ENCODE measurements around the gene WSB1.

The WSB1 gene

DNA sequence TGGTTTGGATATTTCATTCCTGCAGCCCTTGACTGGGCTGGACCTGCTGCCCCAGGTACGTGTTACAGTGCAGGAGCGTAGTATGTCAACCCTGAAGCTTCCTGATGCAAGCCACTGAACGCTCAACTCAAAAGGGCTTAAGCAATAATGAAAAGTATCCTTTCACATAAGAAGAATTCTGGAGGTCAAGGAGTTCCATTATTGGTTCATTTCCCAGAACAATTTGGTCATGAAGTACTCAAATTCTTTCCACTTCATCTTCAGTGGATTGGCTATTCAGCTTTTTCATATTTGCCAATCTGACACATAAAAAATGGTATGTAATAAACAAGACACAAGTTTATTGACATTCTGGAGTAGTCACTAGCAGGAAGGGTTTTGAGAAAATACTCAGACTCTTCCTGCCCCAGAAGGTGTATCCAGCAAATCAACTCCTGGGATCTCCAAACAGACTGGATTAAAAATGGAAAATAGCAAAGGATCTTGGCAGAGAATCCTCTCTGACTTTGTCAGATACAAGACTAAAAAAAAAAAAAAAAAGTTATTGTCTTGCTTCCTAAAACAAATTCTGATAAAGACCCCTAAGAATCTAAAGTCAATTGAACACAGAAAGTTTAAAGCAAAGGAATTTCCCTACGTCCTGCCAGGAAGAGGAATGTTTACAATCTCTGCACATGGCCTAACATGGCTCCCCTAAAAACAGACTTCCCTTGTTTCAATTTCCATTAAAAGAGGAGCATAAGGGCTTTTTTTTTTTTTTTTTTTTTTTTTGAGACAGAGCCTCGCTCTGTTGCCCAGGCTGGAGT lies 37.5 kb upstream of the WSB1 start:
- H3K27ac ChIP-seq (ENCODE audit: insufficient read depth, low read length, poor library complexity, severe bottlenecking), result no peak overlapping the region
- DNase-seq, result no peak
- H3K9me3 ChIP-seq (ENCODE audit: control insufficient read depth, low read length), result no peaks in the 10 kb centered on the region
- no peaks in the 10 kb centered on the region for H3K4me1 ChIP-seq (ENCODE audit: control insufficient read depth, insufficient read depth, low read length, poor library complexity, severe bottlenecking)
- no peaks in the 10 kb centered on the region for H3K36me3 ChIP-seq (ENCODE audit: control insufficient read depth, insufficient read depth, low read length)
- H3K4me3 ChIP-seq (ENCODE audit: insufficient read depth, low read depth, low read length, poor library complexity, severe bottlenecking), result no peak overlapping the region
- H3K27me3 ChIP-seq (replicated peaks; ENCODE audit: control insufficient read depth, insufficient read depth, low read length, poor library complexity, severe bottlenecking), result no peaks in the 10 kb centered on the region

DNA sequence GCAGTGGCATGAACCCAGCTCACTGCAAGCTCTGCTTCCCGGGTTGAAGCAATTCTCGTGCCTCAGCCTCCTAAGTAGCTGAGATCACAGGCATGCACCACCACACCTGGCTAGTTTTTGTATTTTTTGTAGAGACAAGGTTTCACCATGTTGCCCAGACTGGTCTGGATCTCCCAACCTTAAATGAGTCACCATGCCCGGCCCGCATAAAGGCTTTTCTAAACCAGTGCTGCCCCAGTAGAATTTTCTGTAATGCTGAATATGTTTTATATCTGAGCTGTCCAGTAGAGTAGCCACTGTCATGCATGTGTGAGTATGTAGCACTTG lies 36.9 kb upstream of the WSB1 start:
- no peaks in the 10 kb centered on the region for H3K4me1 ChIP-seq (ENCODE audit: control insufficient read depth, insufficient read depth, low read length, poor library complexity, severe bottlenecking)
- no peaks in the 10 kb centered on the region for H3K9me3 ChIP-seq (ENCODE audit: control insufficient read depth, low read length)
- no peak for DNase-seq
- H3K36me3 ChIP-seq (ENCODE audit: control insufficient read depth, insufficient read depth, low read length), result no peaks in the 10 kb centered on the region
- H3K27ac ChIP-seq (ENCODE audit: insufficient read depth, low read length, poor library complexity, severe bottlenecking), result no peak overlapping the region
- no peaks in the 10 kb centered on the region for H3K27me3 ChIP-seq (replicated peaks; ENCODE audit: control insufficient read depth, insufficient read depth, low read length, poor library complexity, severe bottlenecking)
- H3K4me3 ChIP-seq (ENCODE audit: insufficient read depth, low read depth, low read length, poor library complexity, severe bottlenecking), result no peak overlapping the region

DNA sequence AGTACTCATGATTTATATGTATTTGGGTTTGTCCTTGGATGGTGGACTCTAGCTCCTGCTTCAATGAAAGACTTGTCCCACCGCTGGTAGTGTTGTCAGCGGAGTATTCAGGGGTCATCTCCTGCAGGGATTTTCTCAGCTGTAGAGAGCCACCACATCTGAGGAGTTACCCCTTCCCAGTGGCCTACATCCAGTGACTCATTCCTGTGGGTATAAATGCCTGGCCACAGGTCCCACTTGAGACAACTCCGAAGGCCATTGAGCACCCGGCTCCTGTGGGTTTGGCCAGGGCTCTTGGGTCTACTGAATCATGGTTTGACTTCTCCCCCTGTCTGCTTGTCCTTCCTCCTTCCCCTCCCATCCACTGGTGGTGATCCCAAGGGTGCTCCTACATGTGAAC lies 34.6 kb upstream of the WSB1 start:
- Histone ChIP-seq H3K27ac (ENCODE audit: insufficient read depth, low read length, poor library complexity, severe bottlenecking) (no peak overlapping the region), H3K9me3 (ENCODE audit: control insufficient read depth, low read length) (no peaks in the 10 kb centered on the region), H3K36me3 (ENCODE audit: control insufficient read depth, insufficient read depth, low read length) (no peaks in the 10 kb centered on the region), H3K4me1 (ENCODE audit: control insufficient read depth, insufficient read depth, low read length, poor library complexity, severe bottlenecking) (no peaks in the 10 kb centered on the region), H3K27me3 (replicated peaks; ENCODE audit: control insufficient read depth, insufficient read depth, low read length, poor library complexity, severe bottlenecking) (no peaks in the 10 kb centered on the region), H3K4me3 (ENCODE audit: insufficient read depth, low read depth, low read length, poor library complexity, severe bottlenecking) (no peak overlapping the region)
- DNase-seq, result no peak

DNA sequence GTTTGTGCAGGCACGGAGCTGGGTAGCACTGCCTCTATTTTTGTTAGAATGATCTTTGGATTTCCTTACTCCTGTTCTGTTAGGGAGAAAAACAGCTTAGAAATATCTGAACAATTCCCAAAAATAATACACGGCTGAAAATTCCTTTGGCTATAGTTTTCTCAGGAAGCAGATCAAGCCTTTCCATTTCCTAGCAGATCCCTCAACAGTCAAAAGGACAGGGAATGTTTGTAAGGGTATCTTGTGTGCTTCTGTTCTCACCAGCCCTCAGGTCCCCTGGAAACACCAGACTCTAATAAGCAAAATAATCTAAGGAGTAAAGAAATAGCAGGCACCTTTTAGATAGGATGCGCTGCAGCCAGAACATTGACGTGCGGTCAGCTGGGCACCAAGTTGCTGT lies 30.5 kb upstream of the WSB1 start:
- Histone ChIP-seq H3K36me3 (ENCODE audit: control insufficient read depth, insufficient read depth, low read length) (no peaks in the 10 kb centered on the region), H3K27me3 (replicated peaks; ENCODE audit: control insufficient read depth, insufficient read depth, low read length, poor library complexity, severe bottlenecking) (no peaks in the 10 kb centered on the region), H3K9me3 (ENCODE audit: control insufficient read depth, low read length) (no peaks in the 10 kb centered on the region), H3K27ac (ENCODE audit: insufficient read depth, low read length, poor library complexity, severe bottlenecking) (no peak overlapping the region), H3K4me1 (ENCODE audit: control insufficient read depth, insufficient read depth, low read length, poor library complexity, severe bottlenecking) (no peaks in the 10 kb centered on the region), H3K4me3 (ENCODE audit: insufficient read depth, low read depth, low read length, poor library complexity, severe bottlenecking) (no peak overlapping the region)
- no peak for DNase-seq

DNA sequence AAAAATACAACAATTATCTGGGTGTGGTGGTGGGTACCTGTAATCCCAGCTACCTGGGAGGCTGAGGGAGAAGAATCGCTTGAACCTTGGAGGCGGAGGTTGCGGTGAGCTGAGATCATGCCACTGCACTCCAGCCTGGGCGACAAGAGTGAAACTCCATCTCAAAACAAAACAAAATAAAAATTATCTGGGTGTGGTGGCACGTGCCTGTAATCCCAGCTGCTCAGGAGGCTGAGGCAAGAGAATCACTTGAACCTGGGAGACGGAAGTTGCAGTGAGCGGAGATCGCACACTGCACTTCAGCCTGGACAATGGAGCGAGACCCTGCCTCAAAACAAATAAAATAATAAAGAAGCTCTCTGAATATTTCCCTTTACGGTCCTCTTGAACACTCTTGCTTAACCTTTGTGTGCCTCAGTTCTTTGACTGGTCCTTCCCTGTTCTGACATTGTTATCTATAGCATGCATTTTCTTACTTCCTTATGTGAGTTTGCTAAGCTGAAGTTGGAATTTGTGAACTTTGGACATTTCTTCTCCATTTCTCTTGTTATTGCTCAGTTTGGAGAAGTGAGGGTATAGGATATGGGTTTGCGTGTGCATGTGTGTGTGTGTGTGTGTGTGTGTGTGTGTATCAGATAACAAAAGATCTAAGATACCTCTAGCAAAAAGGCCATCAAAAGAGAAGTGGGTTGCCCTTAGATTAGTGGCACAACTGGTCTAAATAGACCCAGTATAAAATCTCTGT lies 29.7 kb upstream of the WSB1 start:
- no peaks in the 10 kb centered on the region for H3K36me3 ChIP-seq (ENCODE audit: control insufficient read depth, insufficient read depth, low read length)
- H3K27me3 ChIP-seq (replicated peaks; ENCODE audit: control insufficient read depth, insufficient read depth, low read length, poor library complexity, severe bottlenecking), result no peaks in the 10 kb centered on the region
- H3K4me1 ChIP-seq (ENCODE audit: control insufficient read depth, insufficient read depth, low read length, poor library complexity, severe bottlenecking), result no peaks in the 10 kb centered on the region
- DNase-seq, result no peak
- no peak overlapping the region for H3K27ac ChIP-seq (ENCODE audit: insufficient read depth, low read length, poor library complexity, severe bottlenecking)
- H3K4me3 ChIP-seq (ENCODE audit: insufficient read depth, low read depth, low read length, poor library complexity, severe bottlenecking), result no peak overlapping the region
- no peaks in the 10 kb centered on the region for H3K9me3 ChIP-seq (ENCODE audit: control insufficient read depth, low read length)

DNA sequence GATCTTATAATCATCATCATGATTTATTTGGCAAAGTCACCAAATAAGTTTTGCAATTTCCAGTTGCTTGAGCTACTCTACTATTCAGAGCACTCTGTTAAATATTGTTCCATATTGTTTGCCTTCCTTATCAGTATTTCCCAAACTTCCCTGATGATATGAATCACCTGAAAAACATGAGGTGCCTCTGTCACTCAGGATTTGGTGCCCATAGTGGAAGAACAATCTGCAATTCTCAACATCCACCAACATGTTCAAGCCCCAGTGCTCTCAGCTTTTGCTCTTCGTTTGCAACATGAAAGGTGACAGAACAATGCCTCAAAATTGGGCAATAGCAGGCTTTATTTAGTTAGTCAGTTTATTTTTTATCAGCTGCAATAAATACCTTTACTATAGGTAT lies 28.6 kb upstream of the WSB1 start:
- H3K27ac ChIP-seq (ENCODE audit: insufficient read depth, low read length, poor library complexity, severe bottlenecking), result no peak overlapping the region

DNA sequence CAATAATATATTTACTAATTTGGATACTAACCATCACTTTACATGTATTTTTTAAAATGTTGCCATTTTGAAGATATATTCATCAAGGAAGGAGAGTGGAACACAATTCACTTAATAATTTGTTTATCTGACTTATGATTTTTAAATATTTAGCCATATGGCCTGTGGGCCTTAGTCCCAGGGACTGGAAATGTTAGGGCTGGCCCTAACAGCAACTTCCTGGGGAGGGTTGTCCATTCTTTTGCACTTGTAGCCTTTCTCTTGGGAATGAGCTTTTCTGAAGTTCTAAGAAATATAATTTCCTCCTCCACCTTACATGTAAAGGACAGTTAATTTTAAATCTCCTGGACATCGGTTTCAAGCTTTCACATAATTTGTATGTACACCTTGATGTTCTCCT lies 27.7 kb upstream of the WSB1 start:
- Histone ChIP-seq H3K4me3 (ENCODE audit: insufficient read depth, low read depth, low read length, poor library complexity, severe bottlenecking) (no peak overlapping the region), H3K36me3 (ENCODE audit: control insufficient read depth, insufficient read depth, low read length) (no peaks in the 10 kb centered on the region), H3K9me3 (ENCODE audit: control insufficient read depth, low read length) (no peaks in the 10 kb centered on the region), H3K27ac (ENCODE audit: insufficient read depth, low read length, poor library complexity, severe bottlenecking) (no peak overlapping the region), H3K4me1 (ENCODE audit: control insufficient read depth, insufficient read depth, low read length, poor library complexity, severe bottlenecking) (no peaks in the 10 kb centered on the region), H3K27me3 (replicated peaks; ENCODE audit: control insufficient read depth, insufficient read depth, low read length, poor library complexity, severe bottlenecking) (no peaks in the 10 kb centered on the region)
- DNase-seq, result no peak

More for the DNA sequence above, 28.6 kb upstream of the WSB1 start:
- Histone ChIP-seq H3K36me3 (ENCODE audit: control insufficient read depth, insufficient read depth, low read length) (no peaks in the 10 kb centered on the region), H3K4me1 (ENCODE audit: control insufficient read depth, insufficient read depth, low read length, poor library complexity, severe bottlenecking) (no peaks in the 10 kb centered on the region), H3K27me3 (replicated peaks; ENCODE audit: control insufficient read depth, insufficient read depth, low read length, poor library complexity, severe bottlenecking) (no peaks in the 10 kb centered on the region), H3K4me3 (ENCODE audit: insufficient read depth, low read depth, low read length, poor library complexity, severe bottlenecking) (no peak overlapping the region), H3K9me3 (ENCODE audit: control insufficient read depth, low read length) (no peaks in the 10 kb centered on the region)
- no peak for DNase-seq

DNA sequence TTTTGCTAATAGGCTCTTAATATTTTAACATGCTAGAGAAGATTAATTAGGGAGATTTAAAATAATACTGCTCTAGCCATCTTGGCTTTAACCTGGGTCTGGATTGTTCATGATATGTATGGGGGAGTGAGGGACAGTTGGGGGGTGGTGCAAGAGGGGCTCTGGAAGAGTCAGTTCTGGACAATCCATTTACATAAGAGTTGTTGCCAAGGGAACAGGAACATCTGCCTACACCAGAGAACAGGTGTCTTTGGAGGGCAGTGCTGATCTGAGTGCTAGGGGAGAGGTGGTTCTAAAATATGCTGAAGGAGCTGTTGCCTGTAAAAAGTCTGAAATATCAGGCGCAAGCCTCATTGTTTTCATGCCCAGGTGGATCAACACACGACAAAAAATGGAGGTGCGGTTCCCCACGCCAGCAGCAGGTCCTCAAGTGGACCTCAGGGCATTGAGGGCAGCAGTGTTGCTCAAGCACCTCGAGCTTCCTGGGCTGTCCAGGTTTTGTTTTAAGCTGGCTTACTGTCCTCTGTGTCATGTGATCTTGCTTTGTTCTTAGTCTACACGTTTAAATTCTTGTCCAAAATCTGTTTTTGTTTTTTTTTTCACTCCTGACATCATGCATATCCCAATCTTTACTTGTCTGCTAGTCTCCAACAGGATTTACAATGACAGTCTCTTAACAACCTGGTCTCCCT lies 25.4 kb upstream of the WSB1 start:
- no peaks in the 10 kb centered on the region for H3K27me3 ChIP-seq (replicated peaks; ENCODE audit: control insufficient read depth, insufficient read depth, low read length, poor library complexity, severe bottlenecking)
- H3K4me3 ChIP-seq (ENCODE audit: insufficient read depth, low read depth, low read length, poor library complexity, severe bottlenecking), result no peak overlapping the region

DNA sequence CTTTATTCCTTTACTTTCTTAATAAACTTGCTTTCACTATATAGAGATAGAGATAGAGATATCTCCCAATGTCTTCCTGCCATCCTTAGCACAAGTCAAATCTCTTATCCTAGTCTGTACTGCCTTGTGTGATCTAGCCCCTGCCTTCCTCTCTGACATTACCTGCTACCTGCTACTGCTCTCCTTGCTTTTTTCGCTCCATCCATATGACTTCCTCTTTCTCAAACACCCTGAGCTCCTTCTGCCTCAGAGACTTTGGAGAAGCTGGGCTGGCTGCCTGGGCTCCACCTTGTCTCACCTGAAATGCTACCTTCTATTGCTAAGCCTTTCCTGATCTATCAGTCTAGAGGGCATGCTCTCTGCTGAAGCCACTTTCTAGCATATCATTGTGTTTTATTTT lies 24.7 kb upstream of the WSB1 start:
- Histone ChIP-seq H3K27ac (ENCODE audit: insufficient read depth, low read length, poor library complexity, severe bottlenecking) (no peak overlapping the region), H3K27me3 (replicated peaks; ENCODE audit: control insufficient read depth, insufficient read depth, low read length, poor library complexity, severe bottlenecking) (no peaks in the 10 kb centered on the region)

More for the DNA sequence above, 25.4 kb upstream of the WSB1 start:
- no peaks in the 10 kb centered on the region for H3K4me1 ChIP-seq (ENCODE audit: control insufficient read depth, insufficient read depth, low read length, poor library complexity, severe bottlenecking)
- H3K27ac ChIP-seq (ENCODE audit: insufficient read depth, low read length, poor library complexity, severe bottlenecking), result no peak overlapping the region
- no peak for DNase-seq
- H3K36me3 ChIP-seq (ENCODE audit: control insufficient read depth, insufficient read depth, low read length), result no peaks in the 10 kb centered on the region
- no peaks in the 10 kb centered on the region for H3K9me3 ChIP-seq (ENCODE audit: control insufficient read depth, low read length)

DNA sequence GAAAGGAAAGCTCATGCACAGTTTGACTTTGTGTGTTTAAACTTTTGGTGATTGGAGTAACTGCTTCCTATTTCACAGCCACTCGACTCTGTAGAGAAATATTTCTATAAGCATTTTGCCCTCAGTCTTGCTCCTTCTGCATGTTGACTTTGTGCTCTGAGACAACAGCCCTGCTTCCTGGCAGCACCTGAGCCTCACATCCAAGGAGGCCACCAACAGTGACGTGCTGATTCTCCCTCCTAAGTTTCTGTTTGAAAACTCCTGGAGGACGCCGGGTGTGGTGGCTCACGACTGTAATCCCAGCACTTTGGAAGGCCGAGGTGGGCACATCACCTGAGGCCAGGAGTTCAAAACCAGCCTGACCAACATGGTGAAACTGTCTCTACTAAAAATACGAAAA lies 23.9 kb upstream of the WSB1 start:
- Histone ChIP-seq H3K27me3 (replicated peaks; ENCODE audit: control insufficient read depth, insufficient read depth, low read length, poor library complexity, severe bottlenecking) (no peaks in the 10 kb centered on the region), H3K9me3 (ENCODE audit: control insufficient read depth, low read length) (no peaks in the 10 kb centered on the region), H3K27ac (ENCODE audit: insufficient read depth, low read length, poor library complexity, severe bottlenecking) (no peak overlapping the region), H3K36me3 (ENCODE audit: control insufficient read depth, insufficient read depth, low read length) (no peaks in the 10 kb centered on the region), H3K4me1 (ENCODE audit: control insufficient read depth, insufficient read depth, low read length, poor library complexity, severe bottlenecking) (no peaks in the 10 kb centered on the region), H3K4me3 (ENCODE audit: insufficient read depth, low read depth, low read length, poor library complexity, severe bottlenecking) (no peak overlapping the region)
- no peak for DNase-seq

More for the DNA sequence above, 24.7 kb upstream of the WSB1 start:
- H3K9me3 ChIP-seq (ENCODE audit: control insufficient read depth, low read length), result no peaks in the 10 kb centered on the region
- no peak overlapping the region for H3K4me3 ChIP-seq (ENCODE audit: insufficient read depth, low read depth, low read length, poor library complexity, severe bottlenecking)
- DNase-seq, result no peak
- no peaks in the 10 kb centered on the region for H3K4me1 ChIP-seq (ENCODE audit: control insufficient read depth, insufficient read depth, low read length, poor library complexity, severe bottlenecking)
- H3K36me3 ChIP-seq (ENCODE audit: control insufficient read depth, insufficient read depth, low read length), result no peaks in the 10 kb centered on the region

All from effector memory CD4-positive, alpha-beta T cell (primary cell).